Esophagus (tissue), 2 donors: ENCODE measurements around the gene NFIB. TPM values are rescaled to one million over a fixed set of nuclear protein-coding genes. Genes with fewer than 3 reads are reported as not detected.

ENCODE experiments used
- H3K27ac ChIP-seq, 2 donors: one replicate each; pipeline ENCODE4 v1.5.1; 2013; ENCODE audit warnings: low read depth in 2 of 2, mild to moderate bottlenecking in 2 of 2, inconsistent platforms in 1 of 2, low read length in 1 of 2, moderate library complexity in 1 of 2
- H3K27me3 ChIP-seq, 2 donors: one replicate each; pipeline ENCODE4 v1.6.1; 2013; ENCODE audit warnings: low read length in 2 of 2, control low read depth in 1 of 2, mild to moderate bottlenecking in 1 of 2; ENCODE audit not compliant: insufficient read depth in 2 of 2, control insufficient read depth in 1 of 2
- H3K36me3 ChIP-seq, 2 donors: one replicate each; pipeline ENCODE4 v1.6.1; 2013; ENCODE audit warnings: low read length in 1 of 2; ENCODE audit not compliant: control insufficient read depth in 2 of 2, insufficient read depth in 2 of 2
- H3K4me1 ChIP-seq, 2 donors: one replicate each; pipeline ENCODE4 v1.6.1; 2013; ENCODE audit warnings: low read length in 1 of 2; ENCODE audit not compliant: control insufficient read depth in 2 of 2, insufficient read depth in 2 of 2
- H3K4me3 ChIP-seq, 2 donors: one replicate each; pipeline ENCODE4 v1.5.1; 2013; ENCODE audit warnings: low read length in 2 of 2, mild to moderate bottlenecking in 2 of 2, low read depth in 1 of 2, moderate library complexity in 1 of 2
- H3K9me3 ChIP-seq, 2 donors: one replicate each; pipeline ENCODE4 v1.6.1; 2013; ENCODE audit warnings: mild to moderate bottlenecking in 2 of 2, low read depth in 1 of 2, low read length in 1 of 2, moderate library complexity in 1 of 2; ENCODE audit not compliant: control insufficient read depth in 2 of 2, insufficient read depth in 1 of 2
- WGBS, 2 donors: extraction: QIAGEN DNeasy Blood & Tissue Kit; methylation state at CpG; one replicate each; pipeline ENCODE4 v1.1.7; 2013; 5-methylcytosine and 5-hydroxymethylcytosine counted together
- polyA plus RNA-seq, 2 donors: library from polyadenylated mRNA; stranded (reverse); fragments of 200-250 nt; gene quantifications; one replicate each; pipeline ENCODE4 v1.2.3, GENCODE V29; 2013
- donor health status: healthy with polysubstance abuse.
- donor health status: Bipolar disorder and iron deficiency.

NFIB gene
- polyA plus RNA-seq, 2 donors, result 4.0 to 6.6 TPM

DNA sequence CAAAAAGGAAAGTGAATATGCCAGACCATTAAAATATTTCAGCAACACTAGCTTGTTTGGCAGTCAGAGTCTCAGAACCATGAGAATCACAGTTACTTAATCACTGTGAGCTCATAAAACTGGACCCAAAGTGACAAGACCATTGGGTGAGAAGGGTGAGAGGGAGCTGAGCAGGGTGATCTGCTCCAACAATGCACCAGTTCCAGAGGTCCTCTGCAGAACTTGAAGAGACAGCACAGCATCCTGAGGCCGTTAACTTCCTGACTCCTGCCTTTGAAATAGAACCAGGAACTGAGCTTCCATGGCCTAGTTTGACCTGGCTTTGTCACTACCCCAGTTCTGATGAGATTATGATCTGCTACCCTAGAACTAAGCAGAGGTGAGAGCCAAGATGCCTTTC lies 57.4 kb downstream of the NFIB start:
- H3K4me1 ChIP-seq, result peaks cover 0 to 4% of the 10 kb centered on the region in 2 donors
- peak overlapping the region in 1 of 2 donors; percentile 20 for H3K27ac ChIP-seq
- WGBS, 2 donors, result 35 to 48% methylated on average over 1 of the region's 1 CpG
- no peaks in the 10 kb centered on the region for H3K36me3 ChIP-seq
- H3K4me3 ChIP-seq, result no peak overlapping the region
- no peaks in the 10 kb centered on the region for H3K9me3 ChIP-seq
- H3K27me3 ChIP-seq, result no peaks in the 10 kb centered on the region

DNA sequence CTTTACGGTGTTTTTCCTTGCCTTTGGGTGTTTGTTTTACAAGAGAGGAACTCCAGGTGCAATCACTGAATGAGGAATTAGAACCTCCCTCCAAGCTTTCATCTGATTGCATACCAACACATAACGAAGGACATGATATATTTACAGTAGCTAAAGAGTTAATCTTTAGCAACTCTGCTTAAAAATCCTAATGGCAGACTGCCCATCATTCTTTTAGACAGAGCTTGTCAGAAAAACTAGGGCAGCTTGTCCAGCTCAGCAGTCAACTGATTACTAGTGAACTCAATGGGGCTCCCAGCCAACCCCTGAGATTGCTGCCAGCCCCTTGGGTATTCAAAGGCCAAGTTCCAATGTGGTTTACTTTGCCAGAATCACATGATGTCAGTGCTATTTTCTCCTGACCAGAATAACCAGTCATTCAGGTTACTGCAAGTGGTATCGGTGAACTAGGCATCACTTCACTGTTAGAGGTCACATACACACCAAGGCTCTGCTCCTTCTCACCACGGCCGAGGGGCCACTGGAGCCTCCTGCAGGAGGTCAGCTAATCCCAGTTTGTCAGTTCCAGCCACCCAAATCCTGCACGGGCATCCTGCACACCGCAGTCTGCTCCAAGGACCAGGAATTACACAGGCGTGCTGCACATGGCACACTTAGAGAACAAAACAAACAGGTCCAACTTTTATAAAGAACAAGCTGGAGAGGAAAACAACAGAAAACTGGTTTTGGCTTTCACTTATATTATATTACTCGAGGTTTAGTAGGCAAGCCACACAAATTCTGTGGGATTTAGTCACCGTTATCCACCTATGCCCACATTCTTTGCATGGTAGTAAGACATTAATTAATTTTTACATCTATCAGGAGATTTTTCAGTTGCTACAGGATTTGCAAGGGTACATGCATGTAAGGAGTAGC lies 62.5 kb downstream of the NFIB start:
- Histone ChIP-seq H3K27me3 (no peaks in the 10 kb centered on the region), H3K36me3 (no peaks in the 10 kb centered on the region), H3K4me1 (peaks cover 0 to 3% of the 10 kb centered on the region in 2 donors), H3K27ac (peak overlapping the region; percentile 60 to 90), H3K9me3 (no peaks in the 10 kb centered on the region), H3K4me3 (peak overlapping the region in 1 of 2 donors; percentile 28)
- WGBS, 2 donors, result 18 to 22% methylated on average over 10 of the region's 10 CpGs

DNA sequence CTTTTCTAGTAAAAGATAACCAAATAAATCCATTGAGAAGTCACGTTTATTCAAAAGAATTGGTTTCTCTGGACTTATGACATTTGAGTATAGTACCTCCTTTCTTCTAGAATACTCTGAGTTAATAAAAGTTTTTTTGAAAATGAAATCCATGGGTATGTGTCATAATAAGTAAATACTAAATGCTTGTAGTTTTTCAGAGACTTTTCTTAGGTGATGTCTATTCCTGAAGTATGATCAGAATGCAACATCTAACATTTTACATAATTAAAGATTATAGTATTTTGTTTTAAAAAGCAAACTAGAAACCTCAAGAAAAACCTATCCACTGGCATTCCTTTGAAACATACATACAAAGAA lies 63.2 kb downstream of the NFIB start:
- peaks cover 0 to 3% of the 10 kb centered on the region in 2 donors for H3K4me1 ChIP-seq
- no peaks in the 10 kb centered on the region for H3K27me3 ChIP-seq
- no peaks in the 10 kb centered on the region for H3K9me3 ChIP-seq
- WGBS, 2 donors, result 46 to 61% methylated on average over 1 of the region's 1 CpG
- no peak overlapping the region for H3K4me3 ChIP-seq
- H3K27ac ChIP-seq, result no peak overlapping the region
- no peaks in the 10 kb centered on the region for H3K36me3 ChIP-seq

DNA sequence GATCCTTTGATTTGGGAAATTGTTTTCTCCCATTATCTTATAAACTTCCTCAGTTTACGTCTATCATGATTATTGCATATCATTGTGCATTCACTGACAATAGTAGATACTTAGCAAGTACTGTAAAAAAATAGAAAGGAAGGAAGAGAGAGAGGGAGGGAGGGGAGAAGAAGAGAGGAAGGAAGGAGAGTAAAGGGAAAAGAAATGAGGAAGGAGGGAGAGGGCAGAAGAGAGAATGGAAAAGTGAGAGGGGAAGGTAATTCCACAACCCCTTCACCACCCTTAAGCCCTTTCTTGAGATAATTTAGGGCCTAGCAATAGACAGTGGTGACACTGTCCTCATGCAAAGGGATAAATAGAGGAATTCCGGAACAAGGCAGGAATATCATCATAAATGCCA lies 64.4 kb downstream of the NFIB start:
- H3K4me1 ChIP-seq, result peaks cover 0 to 3% of the 10 kb centered on the region in 2 donors
- H3K27ac ChIP-seq, result no peak overlapping the region
- no peaks in the 10 kb centered on the region for H3K9me3 ChIP-seq
- H3K27me3 ChIP-seq, result no peaks in the 10 kb centered on the region
- H3K36me3 ChIP-seq, result no peaks in the 10 kb centered on the region
- H3K4me3 ChIP-seq, result no peak overlapping the region
- 87 to 88% methylated on average over 2 of the region's 2 CpGs for WGBS, 2 donors

DNA sequence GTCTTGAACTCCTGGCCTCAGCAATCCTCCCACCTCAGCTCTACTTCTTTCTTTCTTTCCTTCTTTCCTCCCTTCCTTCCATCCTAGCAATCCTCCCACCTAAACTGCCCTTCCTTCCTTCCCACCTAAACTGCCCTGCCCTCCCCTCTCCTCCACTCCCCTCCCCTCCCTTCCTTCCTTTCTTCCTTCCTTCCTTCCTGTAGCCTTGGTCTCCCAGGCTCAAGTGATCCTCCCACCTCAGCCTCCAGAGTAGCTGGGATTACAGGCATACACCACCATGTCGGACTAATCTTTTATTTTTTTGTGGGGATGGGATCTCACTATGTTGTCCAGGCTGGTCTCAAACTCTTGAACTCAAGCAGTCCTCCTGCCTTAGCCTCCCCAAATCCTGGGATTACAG lies 65.8 kb downstream of the NFIB start:
- no peak overlapping the region for H3K4me3 ChIP-seq
- H3K9me3 ChIP-seq, result no peaks in the 10 kb centered on the region
- no peak overlapping the region for H3K27ac ChIP-seq
- no peaks in the 10 kb centered on the region for H3K36me3 ChIP-seq
- H3K4me1 ChIP-seq, result peaks cover 0 to 3% of the 10 kb centered on the region in 2 donors
- no peaks in the 10 kb centered on the region for H3K27me3 ChIP-seq
- 96% methylated on average over 1 of the region's 1 CpG for WGBS, 2 donors

DNA sequence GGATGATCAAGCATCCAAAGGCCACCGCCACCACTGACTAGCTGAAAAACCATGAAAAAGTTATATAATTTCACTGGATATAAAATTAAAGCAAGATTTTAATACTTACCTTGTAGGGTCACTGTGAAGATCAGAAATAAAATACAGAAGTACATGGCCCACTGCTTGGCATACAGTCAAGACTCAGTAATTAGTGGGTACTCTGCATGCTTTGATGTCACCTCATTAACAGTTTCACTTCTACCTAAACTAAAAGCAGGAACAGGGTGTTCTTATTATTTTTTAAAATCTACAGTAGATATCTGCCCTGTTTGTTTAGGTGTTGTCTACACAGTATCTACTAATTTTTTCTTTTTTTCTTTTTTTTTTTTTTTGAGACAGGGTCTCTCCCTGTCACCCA lies 66.4 kb downstream of the NFIB start:
- H3K9me3 ChIP-seq, result no peaks in the 10 kb centered on the region
- H3K27me3 ChIP-seq, result no peaks in the 10 kb centered on the region
- WGBS, 2 donors, result 98 to 100% methylated on average over 1 of the region's 1 CpG
- H3K27ac ChIP-seq, result no peak overlapping the region
- H3K4me1 ChIP-seq, result peaks cover 0 to 3% of the 10 kb centered on the region in 2 donors
- H3K4me3 ChIP-seq, result no peak overlapping the region
- no peaks in the 10 kb centered on the region for H3K36me3 ChIP-seq

DNA sequence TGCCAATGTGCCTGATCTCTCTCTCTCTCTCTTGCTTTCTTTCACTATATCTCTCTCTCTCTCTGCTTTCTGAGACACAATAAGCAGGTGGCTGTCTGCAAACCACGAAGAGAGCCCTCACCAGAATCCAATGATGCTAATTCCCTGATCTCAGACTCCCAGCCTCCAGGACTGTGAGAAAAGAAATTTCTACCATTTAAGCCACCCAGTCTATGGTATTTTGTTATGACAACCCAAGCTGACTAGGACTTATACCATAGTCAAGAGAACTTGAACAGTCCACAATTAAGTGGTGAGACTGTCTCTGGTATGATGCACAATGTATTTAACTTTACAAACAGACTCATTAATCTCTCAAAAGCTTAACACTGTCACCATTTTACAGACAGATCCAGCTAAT lies 67.0 kb downstream of the NFIB start:
- WGBS, 2 donors, result 68 to 72% methylated on average over 1 of the region's 1 CpG
- H3K4me1 ChIP-seq, result peaks cover 0 to 3% of the 10 kb centered on the region in 2 donors

DNA sequence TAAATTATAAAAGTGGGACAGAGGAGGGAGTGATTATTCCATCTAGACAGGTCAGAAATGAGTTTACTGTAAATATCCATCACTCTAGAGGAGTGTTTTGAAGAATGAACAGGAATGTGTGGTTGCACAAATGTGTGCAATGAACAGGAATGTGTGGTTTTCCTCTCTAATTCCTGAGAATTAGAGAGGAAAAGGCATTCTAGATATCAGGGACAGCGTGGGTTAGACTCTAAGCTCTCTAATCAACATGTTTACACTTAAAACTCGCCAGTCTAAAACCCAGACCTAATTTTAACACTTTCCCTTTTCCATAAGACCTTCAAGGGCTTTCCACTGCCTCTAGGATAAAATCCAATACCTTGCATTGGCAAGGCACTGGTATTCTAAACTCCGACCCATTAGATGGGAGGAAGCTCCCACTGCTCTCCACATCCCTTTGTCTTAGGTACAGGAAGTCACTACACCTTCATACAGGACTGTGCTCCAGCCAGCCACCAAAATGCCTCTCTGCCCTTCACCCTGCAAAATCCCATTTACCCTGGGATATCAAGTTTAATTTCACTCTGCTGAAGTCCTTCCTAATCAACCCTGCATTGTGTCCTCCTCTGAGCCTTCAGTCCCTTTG lies 67.9 kb downstream of the NFIB start:
- Histone ChIP-seq H3K27me3 (no peaks in the 10 kb centered on the region), H3K4me3 (no peak overlapping the region), H3K36me3 (no peaks in the 10 kb centered on the region), H3K4me1 (peaks cover 0 to 3% of the 10 kb centered on the region in 2 donors), H3K27ac (no peak overlapping the region), H3K9me3 (no peaks in the 10 kb centered on the region)
- WGBS, 2 donors, result 67% methylated on average over 3 of the region's 3 CpGs

More for the DNA sequence above, 67.0 kb downstream of the NFIB start:
- Histone ChIP-seq H3K36me3 (no peaks in the 10 kb centered on the region), H3K4me3 (no peak overlapping the region), H3K27ac (no peak overlapping the region), H3K9me3 (no peaks in the 10 kb centered on the region), H3K27me3 (no peaks in the 10 kb centered on the region)

DNA sequence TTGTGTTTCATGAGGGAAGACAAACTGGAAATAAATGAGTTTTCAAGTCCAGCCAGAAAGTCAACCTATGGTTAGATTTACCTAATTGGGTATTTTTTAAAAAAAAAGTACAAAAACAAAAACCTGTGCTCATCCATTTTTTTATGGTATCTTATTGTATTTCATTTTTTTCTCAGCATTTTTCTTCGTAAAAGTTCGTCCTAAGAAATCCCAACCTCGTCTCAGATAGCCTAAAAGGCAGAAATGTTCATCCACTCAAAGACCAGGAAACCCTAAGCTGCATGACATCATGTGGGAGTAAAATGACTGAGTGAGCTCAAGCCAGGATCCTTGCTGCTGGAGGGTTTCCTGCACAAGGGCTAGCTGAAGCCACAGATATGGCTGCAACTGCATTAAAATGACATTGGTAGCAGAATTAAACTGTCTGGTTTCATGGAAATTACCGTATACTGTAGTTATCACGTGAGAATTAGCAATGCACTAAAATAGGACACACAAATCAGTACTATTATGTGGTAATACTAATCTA lies 70.4 kb downstream of the NFIB start:
- H3K4me1 ChIP-seq, result peaks cover 0 to 3% of the 10 kb centered on the region in 2 donors
- H3K9me3 ChIP-seq, result no peaks in the 10 kb centered on the region
- H3K27ac ChIP-seq, result no peak overlapping the region
- no peaks in the 10 kb centered on the region for H3K36me3 ChIP-seq
- WGBS, 2 donors, result 82 to 83% methylated on average over 5 of the region's 5 CpGs
- no peak overlapping the region for H3K4me3 ChIP-seq
- no peaks in the 10 kb centered on the region for H3K27me3 ChIP-seq
